ENCODE data around the gene ZNF525.
"Not testable (repeated sequence)": the region's sequence is repeated elsewhere in the genome, so short reads cannot be mapped to it uniquely, and the experiment has no call there.

ZNF525 gene

DNA sequence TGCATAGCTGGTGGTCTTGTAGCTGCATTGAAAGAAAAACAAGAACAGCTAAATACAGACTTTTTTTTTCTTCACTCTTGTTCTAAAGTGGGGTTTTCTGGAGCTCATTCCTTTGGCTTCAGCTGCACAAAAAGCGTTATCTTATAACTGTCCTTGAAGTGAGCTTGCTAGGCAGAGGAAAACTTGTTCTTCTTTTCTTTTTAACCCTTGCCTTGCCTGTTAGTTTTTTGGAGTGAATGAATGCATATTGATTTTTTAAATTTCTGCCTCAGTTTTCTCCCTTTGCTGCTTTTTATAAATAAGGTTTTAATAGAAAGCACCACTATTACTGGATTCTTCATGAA lies 31.0 kb downstream of the ZNF525 start:
- DNase-seq: no peak

DNA sequence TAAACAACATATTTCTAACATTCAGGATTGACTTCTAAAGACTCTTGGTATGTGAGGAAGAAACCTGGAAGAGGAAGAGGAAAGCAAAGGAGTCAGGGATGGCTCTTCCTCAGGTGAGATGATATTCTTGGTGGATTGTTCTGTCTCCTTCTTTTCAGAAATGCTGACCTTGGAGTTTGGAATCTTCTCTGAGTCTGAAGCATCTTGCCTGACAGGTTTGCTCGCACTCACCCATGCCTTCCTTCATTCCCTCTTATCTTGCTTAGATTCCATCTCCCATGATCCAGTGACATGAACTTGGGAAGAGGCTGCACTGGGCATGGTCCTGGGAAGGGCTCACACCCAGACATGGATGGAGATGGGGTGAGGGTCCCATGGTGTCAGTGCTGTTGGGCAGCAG lies 32.4 kb downstream of the ZNF525 start:
- not testable (repeated sequence) for DNase-seq

GRCh38 chr19:53409505-53410204 lies 44.1 kb downstream of the ZNF525 start:
- no peak for DNase-seq

GRCh38 chr19:53420520-53421315 lies 55.2 kb downstream of the ZNF525 start:
- DNase-seq: not testable (repeated sequence)

GRCh38 chr19:53422551-53422950 lies 57.0 kb downstream of the ZNF525 start:
- no peak for DNase-seq

- DNase-seq: not testable (repeated sequence)
Observed at GRCh38 chr19:53423074-53423473, 57.6 kb downstream of the ZNF525 start.

GRCh38 chr19:53423680-53424079 lies 58.2 kb downstream of the ZNF525 start:
- not testable (repeated sequence) for DNase-seq

GRCh38 chr19:53424968-53425597 lies 59.6 kb downstream of the ZNF525 start:
- DNase-seq: peak; percentile 33

DNA sequence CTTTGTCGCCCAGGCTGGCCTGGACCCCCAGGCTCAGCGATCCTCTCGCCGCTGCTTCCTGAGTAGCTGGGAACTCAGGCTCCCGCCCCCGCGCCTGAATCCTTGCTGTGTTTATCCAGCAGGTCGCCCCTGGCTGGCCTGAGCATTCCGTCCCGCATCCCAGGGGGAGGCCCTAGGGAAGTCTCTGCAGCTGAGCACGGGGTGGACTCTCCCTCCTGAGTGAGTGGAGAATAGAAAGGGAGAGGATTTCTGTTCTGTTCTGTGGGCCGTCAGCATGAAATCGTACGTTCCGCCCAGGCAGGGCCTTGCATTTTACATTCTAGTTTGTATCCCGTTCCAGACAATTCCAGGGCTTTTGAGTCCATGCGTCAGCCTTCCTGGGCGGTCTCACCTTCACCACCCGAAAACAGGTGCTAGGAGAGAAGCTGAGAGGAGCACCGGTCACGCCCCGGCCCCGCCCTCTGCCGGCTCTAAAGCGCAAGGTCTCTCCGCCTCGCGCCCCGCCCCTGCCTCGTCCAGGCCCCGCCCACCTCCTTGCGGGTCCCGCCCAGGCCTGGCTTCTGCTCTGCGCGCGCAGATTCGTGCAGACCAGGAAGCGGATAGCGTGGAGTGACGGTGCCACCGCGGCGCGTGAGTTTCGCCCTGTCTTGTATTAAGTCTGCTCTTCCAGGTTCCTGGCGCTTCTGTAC lies 66.0 kb downstream of the ZNF525 start, which contains the start of gene ZNF761:
Gene ZNF761 (plus strand): TSS at position 586 of the 689 bp plus-strand sequence. CDS start 15,285 bp downstream, outside the sequence.
- peak; percentile 94 for DNase-seq

GRCh38 chr19:53432088-53432661 lies 66.7 kb downstream of the ZNF525 start:
- no peak for DNase-seq
